NCI-H1436 treated with DMSO at 0.1 percent for 48 hours (cell line): ENCODE measurements around the gene FHIT.

Experiments used
- DNase-seq: peaks from one replicate; lab custom pipeline; 2025; lab: John Stamatoyannopoulos, UW

Gene FHIT

GRCh38 chr3:59996056-59996455 lies 1255.2 kb downstream of the FHIT start:
- no peak for DNase-seq

- no peak for DNase-seq
These were observed 1255.7 kb downstream of the FHIT start for GRCh38 chr3:59995563-59995962.

GRCh38 chr3:59994732-59995304 lies 1256.4 kb downstream of the FHIT start:
- DNase-seq = no peak

GRCh38 chr3:59992578-59992977 lies 1258.7 kb downstream of the FHIT start:
- DNase-seq = no peak

- DNase-seq = no peak
These were observed 1260.3 kb downstream of the FHIT start for GRCh38 chr3:59990915-59991314.

GRCh38 chr3:59982510-59982909 lies 1268.7 kb downstream of the FHIT start:
- no peak for DNase-seq

- DNase-seq = no peak
These were observed 1269.9 kb downstream of the FHIT start for GRCh38 chr3:59981377-59981776.

- DNase-seq = no peak
These were observed 1270.7 kb downstream of the FHIT start for GRCh38 chr3:59980576-59980975.

GRCh38 chr3:59979542-59979941 lies 1271.7 kb downstream of the FHIT start:
- no peak for DNase-seq

GRCh38 chr3:59978979-59979378 lies 1272.3 kb downstream of the FHIT start:
- no peak for DNase-seq

GRCh38 chr3:59970796-59971195 lies 1280.5 kb downstream of the FHIT start:
- DNase-seq = no peak

- DNase-seq = no peak
These were observed 1280.9 kb downstream of the FHIT start for GRCh38 chr3:59970376-59970775.

GRCh38 chr3:59968513-59969045 lies 1282.7 kb downstream of the FHIT start:
- no peak for DNase-seq

GRCh38 chr3:59963676-59964075 lies 1287.6 kb downstream of the FHIT start:
- no peak for DNase-seq

- no peak for DNase-seq
These were observed 1294.1 kb downstream of the FHIT start for GRCh38 chr3:59957150-59957549.

- DNase-seq = no peak
These were observed 1298.1 kb downstream of the FHIT start for GRCh38 chr3:59953104-59953503.

GRCh38 chr3:59949311-59949710 lies 1301.9 kb downstream of the FHIT start:
- DNase-seq = no peak

- DNase-seq = no peak
These were observed 1304.9 kb downstream of the FHIT start for GRCh38 chr3:59946401-59946800.

GRCh38 chr3:59940718-59941117 lies 1310.5 kb downstream of the FHIT start:
- DNase-seq = no peak

GRCh38 chr3:59939826-59940426 lies 1311.3 kb downstream of the FHIT start:
- DNase-seq = no peak

GRCh38 chr3:59938828-59939227 lies 1312.4 kb downstream of the FHIT start:
- no peak for DNase-seq

GRCh38 chr3:59937201-59937600 lies 1314.1 kb downstream of the FHIT start:
- no peak for DNase-seq

GRCh38 chr3:59936472-59936871 lies 1314.8 kb downstream of the FHIT start:
- DNase-seq = no peak

- no peak for DNase-seq
These were observed 1316.2 kb downstream of the FHIT start for GRCh38 chr3:59935025-59935424.
